ENCODE data around the gene EMC10. TPM values are rescaled to one million over a fixed set of nuclear protein-coding genes. Genes with fewer than 3 reads are reported as not detected.

Gene EMC10
- total RNA-seq, 1 experiment from 2014 or later = 109 TPM

DNA sequence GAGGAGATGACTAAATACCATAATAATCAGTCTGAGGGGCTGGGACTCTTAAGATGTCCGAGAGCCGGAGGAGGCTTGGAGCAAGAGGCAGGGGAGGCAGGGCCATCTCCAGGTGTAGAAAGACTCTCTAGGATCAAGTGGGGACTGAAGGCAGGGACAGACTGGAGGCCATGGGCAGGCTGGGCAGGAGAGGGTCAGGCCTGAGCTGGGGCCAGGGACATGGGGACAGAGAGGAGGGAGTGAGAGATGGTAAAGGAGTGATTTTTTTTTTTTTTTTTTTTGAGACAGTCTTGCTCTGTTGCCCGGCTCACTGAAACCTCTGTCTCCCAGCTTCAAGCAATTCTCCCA lies 32.5 kb downstream of the EMC10 start:
- no peaks in the 10 kb centered on the region; a peak in 1 of 5 replicates for H3K9me3 Mint-ChIP-seq
- no peak overlapping the region for H3K18ac ChIP-seq (ENCODE audit: insufficient read length, low read depth, low read length)
- H2BK120ac ChIP-seq (ENCODE audit: low read depth, low read length, poor library complexity, severe bottlenecking) = no peak overlapping the region
- H3K56ac ChIP-seq (ENCODE audit: insufficient read length, low read depth, low read length) = no peak overlapping the region
- no peaks in the 10 kb centered on the region for H3K4me1 ChIP-seq (ENCODE audit: insufficient read depth, low read length)
- H2BK15ac ChIP-seq (ENCODE audit: low read depth, low read length) = no peak overlapping the region
- no peak overlapping the region for H2AFZ ChIP-seq (ENCODE audit: low read length)
- H4K20me1 ChIP-seq (ENCODE audit: control insufficient read depth, insufficient read depth, insufficient read length) = no peaks in the 10 kb centered on the region
- H3K4me1 Mint-ChIP-seq = peaks cover 7 to 19% of the 10 kb centered on the region in 2 experiments
- H3K23ac ChIP-seq (ENCODE audit: insufficient read length, low read depth, low read length) = no peak overlapping the region
- no peak overlapping the region for H4K5ac ChIP-seq (ENCODE audit: insufficient read length, low read depth, low read length)
- H2AK5ac ChIP-seq (ENCODE audit: insufficient read length, low read length) = no peak overlapping the region
- no peak overlapping the region for H4K91ac ChIP-seq (ENCODE audit: insufficient read length, low read depth, low read length)
- H3K14ac ChIP-seq (ENCODE audit: insufficient read depth, low read length) = no peak overlapping the region; the same call in 1 of the 2 replicates
- DNase-seq = no peak
- H3K36me3 Mint-ChIP-seq (ENCODE audit: insufficient read depth in 1 of 3, low read depth in 3 of 3) = no peaks in the 10 kb centered on the region; a peak in 1 of 7 replicates
- no peak overlapping the region for H3T11ph ChIP-seq (ENCODE audit: low read length)
- no peak overlapping the region for H3K4me3 Mint-ChIP-seq
- no CpG with 5 or more reads among the region's 3 CpGs for WGBS (ENCODE audit: extremely low coverage, insufficient read length, low lambda C conversion rate)
- H3K4me2 ChIP-seq (ENCODE audit: insufficient read depth, insufficient read length, low read length) = no peak overlapping the region
- H4K8ac ChIP-seq (replicated peaks; ENCODE audit: insufficient read length, low read depth, low read length) = no peak overlapping the region
- H3K27me3 Mint-ChIP-seq (ENCODE audit: low read depth) = peaks cover 36% of the 10 kb centered on the region
- peaks cover 2% of the 10 kb centered on the region; the same call in 1 of the 2 replicates for H3K27me3 ChIP-seq (ENCODE audit: insufficient read depth, low read length)
- no peaks in the 10 kb centered on the region for H3K9me3 ChIP-seq (ENCODE audit: control insufficient read depth, low read depth, low read length)
- H3K23me2 ChIP-seq (ENCODE audit: insufficient read length, low read depth, low read length, poor library complexity, severe bottlenecking) = no peaks in the 10 kb centered on the region
- H3K27ac ChIP-seq (ENCODE audit: insufficient read length, low read depth, low read length) = no peak overlapping the region
- H3K4ac ChIP-seq (ENCODE audit: low read depth, low read length) = no peak overlapping the region
- no peak overlapping the region for H2BK12ac ChIP-seq (ENCODE audit: insufficient read length, low read depth, low read length)
- no peaks in the 10 kb centered on the region for H3K79me1 ChIP-seq (ENCODE audit: insufficient read depth, low read depth, low read length, poor library complexity, severe bottlenecking)
- no peak overlapping the region for H3K27ac Mint-ChIP-seq
- H3K79me2 ChIP-seq (ENCODE audit: insufficient read depth, low read length) = no peaks in the 10 kb centered on the region
- no peak overlapping the region for H2BK20ac ChIP-seq (ENCODE audit: low read depth, low read length, poor library complexity, severe bottlenecking)
- no peak overlapping the region for H3K9ac ChIP-seq (ENCODE audit: extremely low read depth, insufficient read length, low read length)
- TF ChIP-seq, protein P1, sequence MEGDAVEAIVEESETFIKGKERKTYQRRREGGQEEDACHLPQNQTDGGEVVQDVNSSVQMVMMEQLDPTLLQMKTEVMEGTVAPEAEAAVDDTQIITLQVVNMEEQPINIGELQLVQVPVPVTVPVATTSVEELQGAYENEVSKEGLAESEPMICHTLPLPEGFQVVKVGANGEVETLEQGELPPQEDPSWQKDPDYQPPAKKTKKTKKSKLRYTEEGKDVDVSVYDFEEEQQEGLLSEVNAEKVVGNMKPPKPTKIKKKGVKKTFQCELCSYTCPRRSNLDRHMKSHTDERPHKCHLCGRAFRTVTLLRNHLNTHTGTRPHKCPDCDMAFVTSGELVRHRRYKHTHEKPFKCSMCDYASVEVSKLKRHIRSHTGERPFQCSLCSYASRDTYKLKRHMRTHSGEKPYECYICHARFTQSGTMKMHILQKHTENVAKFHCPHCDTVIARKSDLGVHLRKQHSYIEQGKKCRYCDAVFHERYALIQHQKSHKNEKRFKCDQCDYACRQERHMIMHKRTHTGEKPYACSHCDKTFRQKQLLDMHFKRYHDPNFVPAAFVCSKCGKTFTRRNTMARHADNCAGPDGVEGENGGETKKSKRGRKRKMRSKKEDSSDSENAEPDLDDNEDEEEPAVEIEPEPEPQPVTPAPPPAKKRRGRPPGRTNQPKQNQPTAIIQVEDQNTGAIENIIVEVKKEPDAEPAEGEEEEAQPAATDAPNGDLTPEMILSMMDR (conservative IDR thresholded peaks at IDR 0.05) = no peak
- no peak overlapping the region for H2BK5ac ChIP-seq (ENCODE audit: insufficient read length, low read length)
